ENCODE results near the gene CACHD1.
"Not testable (repeated sequence)": the region's sequence is repeated elsewhere in the genome, so short reads cannot be mapped to it uniquely, and the experiment has no call there.

CACHD1 gene

GRCh38 chr1:64701886-64702285, 232.0 kb downstream of the CACHD1 start:
- DNase-seq (ENCODE audit: insufficient read length, low spot score) = no peak
- FAIRE-seq = no peak
- TF ChIP-seq, protein P1, sequence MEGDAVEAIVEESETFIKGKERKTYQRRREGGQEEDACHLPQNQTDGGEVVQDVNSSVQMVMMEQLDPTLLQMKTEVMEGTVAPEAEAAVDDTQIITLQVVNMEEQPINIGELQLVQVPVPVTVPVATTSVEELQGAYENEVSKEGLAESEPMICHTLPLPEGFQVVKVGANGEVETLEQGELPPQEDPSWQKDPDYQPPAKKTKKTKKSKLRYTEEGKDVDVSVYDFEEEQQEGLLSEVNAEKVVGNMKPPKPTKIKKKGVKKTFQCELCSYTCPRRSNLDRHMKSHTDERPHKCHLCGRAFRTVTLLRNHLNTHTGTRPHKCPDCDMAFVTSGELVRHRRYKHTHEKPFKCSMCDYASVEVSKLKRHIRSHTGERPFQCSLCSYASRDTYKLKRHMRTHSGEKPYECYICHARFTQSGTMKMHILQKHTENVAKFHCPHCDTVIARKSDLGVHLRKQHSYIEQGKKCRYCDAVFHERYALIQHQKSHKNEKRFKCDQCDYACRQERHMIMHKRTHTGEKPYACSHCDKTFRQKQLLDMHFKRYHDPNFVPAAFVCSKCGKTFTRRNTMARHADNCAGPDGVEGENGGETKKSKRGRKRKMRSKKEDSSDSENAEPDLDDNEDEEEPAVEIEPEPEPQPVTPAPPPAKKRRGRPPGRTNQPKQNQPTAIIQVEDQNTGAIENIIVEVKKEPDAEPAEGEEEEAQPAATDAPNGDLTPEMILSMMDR (IDR thresholded peaks at IDR 0.05; ENCODE audit: insufficient read depth, missing control alignments) = no peak

GRCh38 chr1:64702670-64703069, 232.7 kb downstream of the CACHD1 start:
- not testable (repeated sequence) for FAIRE-seq; DNase-seq (ENCODE audit: insufficient read length, low spot score)

GRCh38 chr1:64703600-64703999, 233.7 kb downstream of the CACHD1 start:
- FAIRE-seq = no peak
- TF ChIP-seq, protein P1 (IDR thresholded peaks at IDR 0.05; ENCODE audit: insufficient read depth, missing control alignments) = no peak

GRCh38 chr1:64705591-64705990, 235.7 kb downstream of the CACHD1 start:
- TF ChIP-seq, protein P1 (IDR thresholded peaks at IDR 0.05; ENCODE audit: insufficient read depth, missing control alignments) = no peak
- DNase-seq (ENCODE audit: insufficient read length, low spot score) (no peak), FAIRE-seq (no peak)

More at GRCh38 chr1:64703600-64703999, 233.7 kb downstream of the CACHD1 start:
- no peak for DNase-seq (ENCODE audit: insufficient read length, low spot score)

GRCh38 chr1:64711266-64711665, 241.3 kb downstream of the CACHD1 start:
- TF ChIP-seq, protein P1 (IDR thresholded peaks at IDR 0.05; ENCODE audit: insufficient read depth, missing control alignments) = no peak
- FAIRE-seq (no peak), DNase-seq (ENCODE audit: insufficient read length, low spot score) (no peak)

GRCh38 chr1:64712049-64712448, 242.1 kb downstream of the CACHD1 start:
- TF ChIP-seq, protein P1 (IDR thresholded peaks at IDR 0.05; ENCODE audit: insufficient read depth, missing control alignments) = no peak
- DNase-seq (ENCODE audit: insufficient read length, low spot score) = no peak
- no peak for FAIRE-seq

GRCh38 chr1:64715186-64715585, 245.3 kb downstream of the CACHD1 start:
- FAIRE-seq = no peak
- no peak for DNase-seq (ENCODE audit: insufficient read length, low spot score)
- TF ChIP-seq, protein P1 (IDR thresholded peaks at IDR 0.05; ENCODE audit: insufficient read depth, missing control alignments) = no peak

GRCh38 chr1:64721135-64721534, 251.2 kb downstream of the CACHD1 start:
- TF ChIP-seq, protein P1 (IDR thresholded peaks at IDR 0.05; ENCODE audit: insufficient read depth, missing control alignments) = no peak
- DNase-seq (ENCODE audit: insufficient read length, low spot score) (no peak), FAIRE-seq (no peak)

All from D721Med (cell line).